Measurements from ENCODE around the gene CTCFL.

DNA sequence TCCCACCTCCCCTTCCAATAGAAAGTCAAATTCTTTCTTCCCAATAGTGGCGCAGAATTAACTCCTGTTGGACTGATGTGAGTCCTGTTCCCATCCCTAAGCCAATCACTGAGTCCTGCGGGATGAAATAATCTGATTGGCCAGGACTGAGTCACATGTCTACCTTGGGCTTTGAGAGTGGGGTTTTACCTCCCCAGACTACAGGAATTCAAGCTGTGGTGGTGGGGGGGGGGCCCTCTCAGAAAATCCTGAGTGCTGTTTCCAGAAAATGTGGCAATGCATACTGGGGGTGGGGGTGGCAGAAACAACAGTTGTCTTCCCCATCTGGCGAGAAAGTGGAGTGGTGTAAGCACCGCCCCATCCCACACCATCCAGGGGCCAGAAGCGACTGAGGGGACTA, 65.7 kb downstream of the CTCFL start:
- TF ChIP-seq CTCF (IDR thresholded peaks at IDR 0.05) (no peak), EP300 (IDR thresholded peaks at IDR 0.05) (no peak)
